GM23338 (cell line): ENCODE results near the gene LIMA1. TPM values are rescaled to one million over a fixed set of nuclear protein-coding genes. Genes with fewer than 3 reads are reported as not detected.

Experiments used
- ATAC-seq: fragments of 200-7000 bp; cut with Tn5 transposase; 3 replicates; pipeline ENCODE4 v1.9.1; 2020
- DNase-seq: peaks from one replicate; pipeline ENCODE4 v3.0.0-alpha.2; 2015; ENCODE audit warnings: low spot score
- H2AFZ ChIP-seq: fragments of 200-600 bp; sonication (generic); 2 replicates; pipeline ENCODE4 v1.8.0; 2016; ENCODE audit warnings: antibody characterized with exemption, mild to moderate bottlenecking, moderate library complexity
- H3F3A ChIP-seq: fragments of 200-600 bp; sonication (generic); replicated peaks from 2 replicates; pipeline ENCODE4 v1.8.0; 2017; ENCODE audit warnings: antibody characterized with exemption, mixed run types, low read depth
- H3K27ac ChIP-seq: fragments of 200-600 bp; sonication (generic); 2 replicates; pipeline ENCODE4 v1.6.1; 2016; ENCODE audit warnings: low read depth
- H3K27me3 ChIP-seq: fragments of 200-600 bp; sonication (generic); 2 replicates; pipeline ENCODE4 v1.8.0; 2016; ENCODE audit warnings: mild to moderate bottlenecking, mixed run types, moderate library complexity; ENCODE audit not compliant: insufficient read depth
- H3K36me3 ChIP-seq: fragments of 200-600 bp; sonication (generic); 2 replicates; pipeline ENCODE4 v1.8.0; 2016; ENCODE audit warnings: mild to moderate bottlenecking; ENCODE audit not compliant: insufficient read depth
- H3K4me1 ChIP-seq: fragments of 200-600 bp; sonication (generic); 2 replicates; pipeline ENCODE4 v1.8.0; 2016; ENCODE audit warnings: mild to moderate bottlenecking, moderate library complexity; ENCODE audit not compliant: insufficient read depth
- H3K4me2 ChIP-seq: fragments of 200-600 bp; sonication (generic); 2 replicates; pipeline ENCODE4 v1.7.1; 2017; ENCODE audit warnings: mixed run types
- H3K4me3 ChIP-seq: fragments of 200-600 bp; sonication (generic); 2 replicates; pipeline ENCODE4 v1.6.1; 2016; ENCODE audit warnings: mixed run types
- H3K79me2 ChIP-seq: fragments of 200-600 bp; sonication (generic); replicated peaks from 2 replicates; pipeline ENCODE4 v1.8.0; 2017; ENCODE audit warnings: mild to moderate bottlenecking; ENCODE audit not compliant: insufficient read depth
- H3K9me2 ChIP-seq: fragments of 200-600 bp; sonication (generic); 2 replicates; pipeline ENCODE4 v1.8.0; 2017; ENCODE audit not compliant: insufficient read depth
- H4K20me1 ChIP-seq: fragments of 200-600 bp; sonication (generic); replicated peaks from 2 replicates; pipeline ENCODE4 v1.8.0; 2017; ENCODE audit warnings: mild to moderate bottlenecking; ENCODE audit not compliant: insufficient read depth
- H3K27ac Mint-ChIP-seq: 2 replicates; pipeline ENCODE4 v1.8.0; 2020; ENCODE audit warnings: inconsistent platforms, mild to moderate bottlenecking, moderate library complexity, mixed read lengths
- H3K27me3 Mint-ChIP-seq: 3 replicates; pipeline ENCODE4 v1.8.0; 2022; ENCODE audit warnings: low read depth, mild to moderate bottlenecking, moderate library complexity, mixed read lengths, inconsistent platforms; ENCODE audit not compliant: insufficient read depth, poor library complexity
- H3K36me3 Mint-ChIP-seq: 3 replicates; pipeline ENCODE4 v1.8.0; 2021; ENCODE audit warnings: low read depth, mild to moderate bottlenecking, inconsistent platforms, moderate library complexity, mixed read lengths
- H3K4me1 Mint-ChIP-seq: 3 replicates; pipeline ENCODE4 v1.8.0; 2020; ENCODE audit warnings: mild to moderate bottlenecking, inconsistent platforms, mixed read lengths
- H3K4me3 Mint-ChIP-seq: 3 replicates; pipeline ENCODE4 v1.8.0; 2021; ENCODE audit warnings: moderate library complexity, mild to moderate bottlenecking, inconsistent platforms, mixed read lengths
- H3K9me3 Mint-ChIP-seq: 3 replicates; pipeline ENCODE4 v1.8.0; 2020; ENCODE audit warnings: moderate library complexity, mild to moderate bottlenecking, inconsistent platforms, mixed read lengths
- CREB1 ChIP-seq: fragments of 250-450 bp; sonication (Bioruptor Pico); IDR thresholded peaks from 2 replicates; pipeline ENCODE4 v1.5.0; 2020; ENCODE audit warnings: low read depth, mild to moderate bottlenecking, moderate library complexity
- ETS1 ChIP-seq: IDR thresholded peaks from 2 replicates; pipeline ENCODE4 v1.6.1; 2016; ENCODE audit warnings: antibody characterized with exemption
- EZH2 ChIP-seq: fragments of 200-600 bp; sonication (generic); IDR thresholded peaks from one replicate; pipeline ENCODE4 v1.8.0; 2017; ENCODE audit warnings: antibody characterized with exemption, mild to moderate bottlenecking, low read depth; ENCODE audit not compliant: unreplicated experiment
- EZH2phosphoT487 ChIP-seq: fragments of 200-600 bp; sonication (generic); IDR thresholded peaks from one replicate; pipeline ENCODE4 v1.8.1; 2018; ENCODE audit warnings: antibody characterized with exemption; ENCODE audit not compliant: unreplicated experiment
- JUNB ChIP-seq: IDR thresholded peaks from one replicate; pipeline ENCODE4 v1.6.1; 2016; ENCODE audit warnings: antibody characterized with exemption; ENCODE audit not compliant: unreplicated experiment
- NANOG ChIP-seq: IDR thresholded peaks from 2 replicates; pipeline ENCODE4 v1.6.1; 2016; ENCODE audit warnings: antibody characterized with exemption, borderline replicate concordance
- STAT1 ChIP-seq: IDR thresholded peaks from one replicate; pipeline ENCODE4 v1.6.1; 2016; ENCODE audit warnings: antibody characterized with exemption; ENCODE audit not compliant: unreplicated experiment
- ZNF114 ChIP-seq: fragments of 250-450 bp; sonication (Bioruptor Pico); IDR thresholded peaks from 2 replicates; pipeline ENCODE4 v1.5.0; 2020; ENCODE audit warnings: mild to moderate bottlenecking, moderate library complexity
- ZNF331 ChIP-seq: fragments of 250-450 bp; sonication (Bioruptor Pico); IDR thresholded peaks from 2 replicates; pipeline ENCODE4 v1.5.0; 2020; ENCODE audit warnings: low read depth, mild to moderate bottlenecking, moderate library complexity
- polyA plus RNA-seq: library from polyadenylated mRNA; unstranded; fragments of >200 nt; fragmentation: Nextera tagmentation; extraction: Ambion mirVana; gene quantifications from 2 replicates; pipeline ENCODE4 v1.2.1, GENCODE V29; 2016
- total RNA-seq: library from RNA; depleted of rRNA; stranded (reverse); fragments of >200 nt; shearing (Covaris generic); gene quantifications from 2 replicates; pipeline ENCODE4 v1.2.3, GENCODE V29; 2014
- TF ChIP-seq, protein P1 (sequence below), 2 experiments: fragments of 200-600 bp in 1 of 2; sonication (generic) in 1 of 2; conservative IDR thresholded peaks; 2 replicates each; pipeline versions ENCODE4 v1.5.1 to v1.6.1; 2016 to 2017; ENCODE audit warnings: antibody characterized with exemption in 2 of 2, low read depth in 2 of 2, mild to moderate bottlenecking in 2 of 2, moderate library complexity in 1 of 2
- TF ChIP-seq, protein P2 (sequence below): IDR thresholded peaks from one replicate; pipeline ENCODE4 v1.6.1; 2018; ENCODE audit warnings: antibody characterized with exemption; ENCODE audit not compliant: unreplicated experiment

The LIMA1 gene
- total and polyA plus RNA-seq, 2 experiments from 2014 or later: 27.7 to 29.6 TPM

DNA sequence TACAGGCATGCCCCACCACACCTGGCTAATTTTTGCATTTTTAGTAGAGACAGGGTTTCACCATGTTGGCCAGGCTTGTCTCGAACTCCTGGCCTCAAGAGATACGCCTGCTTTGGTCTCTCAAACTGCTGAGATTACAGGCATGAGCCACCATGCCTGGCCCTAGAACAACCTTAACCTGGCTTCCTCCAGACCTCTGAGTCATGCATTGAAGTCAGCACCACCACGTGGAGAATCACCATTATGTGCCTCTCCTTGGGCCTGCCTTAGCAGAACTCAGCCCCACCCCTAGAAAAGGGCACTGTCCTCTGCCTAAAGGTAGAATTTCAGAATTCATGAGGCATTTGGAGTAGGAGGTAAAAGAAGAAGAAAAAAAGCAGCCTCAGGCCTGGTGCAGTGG lies 49.0 kb downstream of the LIMA1 start:
- H4K20me1 ChIP-seq: no peaks in the 10 kb centered on the region
- no peaks in the 10 kb centered on the region for H3K36me3 Mint-ChIP-seq
- H3K4me3 ChIP-seq: no peak overlapping the region
- no peak for TF ChIP-seq ETS1
- TF ChIP-seq ZNF331: no peak
- no peak for TF ChIP-seq EZH2
- TF ChIP-seq, protein P1, sequence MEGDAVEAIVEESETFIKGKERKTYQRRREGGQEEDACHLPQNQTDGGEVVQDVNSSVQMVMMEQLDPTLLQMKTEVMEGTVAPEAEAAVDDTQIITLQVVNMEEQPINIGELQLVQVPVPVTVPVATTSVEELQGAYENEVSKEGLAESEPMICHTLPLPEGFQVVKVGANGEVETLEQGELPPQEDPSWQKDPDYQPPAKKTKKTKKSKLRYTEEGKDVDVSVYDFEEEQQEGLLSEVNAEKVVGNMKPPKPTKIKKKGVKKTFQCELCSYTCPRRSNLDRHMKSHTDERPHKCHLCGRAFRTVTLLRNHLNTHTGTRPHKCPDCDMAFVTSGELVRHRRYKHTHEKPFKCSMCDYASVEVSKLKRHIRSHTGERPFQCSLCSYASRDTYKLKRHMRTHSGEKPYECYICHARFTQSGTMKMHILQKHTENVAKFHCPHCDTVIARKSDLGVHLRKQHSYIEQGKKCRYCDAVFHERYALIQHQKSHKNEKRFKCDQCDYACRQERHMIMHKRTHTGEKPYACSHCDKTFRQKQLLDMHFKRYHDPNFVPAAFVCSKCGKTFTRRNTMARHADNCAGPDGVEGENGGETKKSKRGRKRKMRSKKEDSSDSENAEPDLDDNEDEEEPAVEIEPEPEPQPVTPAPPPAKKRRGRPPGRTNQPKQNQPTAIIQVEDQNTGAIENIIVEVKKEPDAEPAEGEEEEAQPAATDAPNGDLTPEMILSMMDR (conservative IDR thresholded peaks at IDR 0.05; ENCODE audit: low read depth in 2 of 2): no peak
- no peak for TF ChIP-seq STAT1
- no peak for TF ChIP-seq JUNB
- TF ChIP-seq, protein P2, sequence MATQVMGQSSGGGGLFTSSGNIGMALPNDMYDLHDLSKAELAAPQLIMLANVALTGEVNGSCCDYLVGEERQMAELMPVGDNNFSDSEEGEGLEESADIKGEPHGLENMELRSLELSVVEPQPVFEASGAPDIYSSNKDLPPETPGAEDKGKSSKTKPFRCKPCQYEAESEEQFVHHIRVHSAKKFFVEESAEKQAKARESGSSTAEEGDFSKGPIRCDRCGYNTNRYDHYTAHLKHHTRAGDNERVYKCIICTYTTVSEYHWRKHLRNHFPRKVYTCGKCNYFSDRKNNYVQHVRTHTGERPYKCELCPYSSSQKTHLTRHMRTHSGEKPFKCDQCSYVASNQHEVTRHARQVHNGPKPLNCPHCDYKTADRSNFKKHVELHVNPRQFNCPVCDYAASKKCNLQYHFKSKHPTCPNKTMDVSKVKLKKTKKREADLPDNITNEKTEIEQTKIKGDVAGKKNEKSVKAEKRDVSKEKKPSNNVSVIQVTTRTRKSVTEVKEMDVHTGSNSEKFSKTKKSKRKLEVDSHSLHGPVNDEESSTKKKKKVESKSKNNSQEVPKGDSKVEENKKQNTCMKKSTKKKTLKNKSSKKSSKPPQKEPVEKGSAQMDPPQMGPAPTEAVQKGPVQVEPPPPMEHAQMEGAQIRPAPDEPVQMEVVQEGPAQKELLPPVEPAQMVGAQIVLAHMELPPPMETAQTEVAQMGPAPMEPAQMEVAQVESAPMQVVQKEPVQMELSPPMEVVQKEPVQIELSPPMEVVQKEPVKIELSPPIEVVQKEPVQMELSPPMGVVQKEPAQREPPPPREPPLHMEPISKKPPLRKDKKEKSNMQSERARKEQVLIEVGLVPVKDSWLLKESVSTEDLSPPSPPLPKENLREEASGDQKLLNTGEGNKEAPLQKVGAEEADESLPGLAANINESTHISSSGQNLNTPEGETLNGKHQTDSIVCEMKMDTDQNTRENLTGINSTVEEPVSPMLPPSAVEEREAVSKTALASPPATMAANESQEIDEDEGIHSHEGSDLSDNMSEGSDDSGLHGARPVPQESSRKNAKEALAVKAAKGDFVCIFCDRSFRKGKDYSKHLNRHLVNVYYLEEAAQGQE: no peak
- no peak for TF ChIP-seq NANOG
- TF ChIP-seq ZNF114 (CRISPR knock-in tag): no peak
- DNase-seq (peak; percentile 27), ATAC-seq (peak; percentile 72)
- 0 out of 2 replicates have a peak overlapping the region, but pooled peaks have one; percentile 50 for H3K27ac ChIP-seq
- H3K4me1 ChIP-seq: peaks cover 6% of the 10 kb centered on the region; the same call in 1 of the 2 replicates
- H3K4me1 Mint-ChIP-seq: peaks cover 7% of the 10 kb centered on the region; the same call in 2 of the 3 replicates
- no peak overlapping the region for H3K4me2 ChIP-seq
- no peaks in the 10 kb centered on the region for H3K27me3 ChIP-seq
- no peaks in the 10 kb centered on the region for H3K36me3 ChIP-seq
- no peaks in the 10 kb centered on the region for H3K79me2 ChIP-seq
- no peaks in the 10 kb centered on the region for H3K9me2 ChIP-seq
- H3K27me3 Mint-ChIP-seq: no peaks in the 10 kb centered on the region
- H3K27ac Mint-ChIP-seq: peak overlapping the region; percentile 62; the same call in 1 of the 2 replicates
- no peaks in the 10 kb centered on the region for H3K9me3 Mint-ChIP-seq
- no peak overlapping the region for H2AFZ ChIP-seq
- no peak overlapping the region for H3K4me3 Mint-ChIP-seq
- H3F3A ChIP-seq: no peaks in the 10 kb centered on the region

GRCh38 chr12:50232771-50233209 lies 50.5 kb downstream of the LIMA1 start:
- no peaks in the 10 kb centered on the region for H3K36me3 Mint-ChIP-seq
- no peaks in the 10 kb centered on the region for H3F3A ChIP-seq
- no peaks in the 10 kb centered on the region for H4K20me1 ChIP-seq
- no peak for ATAC-seq
- no peak overlapping the region for H3K27ac ChIP-seq
- no peaks in the 10 kb centered on the region for H3K36me3 ChIP-seq
- no peak for DNase-seq
- H3K27me3 ChIP-seq: no peaks in the 10 kb centered on the region
- no peak overlapping the region for H3K4me2 ChIP-seq
- no peaks in the 10 kb centered on the region for H3K79me2 ChIP-seq
- H3K9me3 Mint-ChIP-seq: no peaks in the 10 kb centered on the region
- no peak overlapping the region; the same call in 1 of the 2 replicates for H3K27ac Mint-ChIP-seq
- H3K4me3 ChIP-seq: no peak overlapping the region
- H3K27me3 Mint-ChIP-seq: no peaks in the 10 kb centered on the region
- H3K9me2 ChIP-seq: no peaks in the 10 kb centered on the region
- H2AFZ ChIP-seq: no peak overlapping the region
- no peaks in the 10 kb centered on the region for H3K4me1 ChIP-seq
- no peak overlapping the region for H3K4me3 Mint-ChIP-seq
- 0 out of 3 replicates have a peak, but pooled peaks cover 2% of the 10 kb centered on the region for H3K4me1 Mint-ChIP-seq
- TF ChIP-seq STAT1: no peak
- no peak for TF ChIP-seq EZH2phosphoT487
- TF ChIP-seq CREB1: no peak
- TF ChIP-seq ZNF114 (CRISPR knock-in tag): no peak
